Liver (tissue), 9 donors: ENCODE results near the gene EPM2A. TPM values are rescaled to one million over a fixed set of nuclear protein-coding genes. Genes with fewer than 3 reads are reported as not detected.

Source experiments
- DNase-seq: peaks from one replicate; pipeline ENCODE4 v3.0.0-alpha.2; 2017; ENCODE audit warnings: low spot score
- H3K27ac ChIP-seq, 2 donors: one replicate each; pipeline ENCODE4 v1.7.0; 2013; ENCODE audit warnings: inconsistent platforms in 2 of 2, low read length in 2 of 2, control low read depth in 1 of 2, low read depth in 1 of 2, mild to moderate bottlenecking in 1 of 2
- H3K27me3 ChIP-seq, 4 donors: one replicate each; pipeline versions ENCODE4 v1.6.1 to v1.7.0; 2013; ENCODE audit warnings: low read length in 3 of 4, inconsistent platforms in 1 of 4, mild to moderate bottlenecking in 1 of 4, moderate library complexity in 1 of 4; ENCODE audit not compliant: control insufficient read depth in 4 of 4, insufficient read depth in 4 of 4
- H3K36me3 ChIP-seq, 4 donors: one replicate each; pipeline versions ENCODE4 v1.6.1 to v1.7.0; 2013; ENCODE audit warnings: low read length in 3 of 4, mild to moderate bottlenecking in 3 of 4, low read depth in 1 of 4, moderate library complexity in 1 of 4; ENCODE audit not compliant: control insufficient read depth in 4 of 4, insufficient read depth in 3 of 4
- H3K4me1 ChIP-seq, 4 donors: one replicate each; pipeline versions ENCODE4 v1.6.1 to v1.7.0; 2013; ENCODE audit warnings: low read length in 3 of 4, mild to moderate bottlenecking in 3 of 4, moderate library complexity in 1 of 4; ENCODE audit not compliant: control insufficient read depth in 4 of 4, insufficient read depth in 4 of 4
- H3K4me3 ChIP-seq, 3 donors: one replicate each; pipeline versions ENCODE4 v1.6.1 to v1.7.0; 2013; ENCODE audit warnings: low read length in 3 of 3, control low read depth in 1 of 3, low read depth in 1 of 3, mild to moderate bottlenecking in 1 of 3
- H3K9ac ChIP-seq, 2 donors: one replicate each; pipeline ENCODE4 v1.7.0; 2013; ENCODE audit warnings: low read length in 2 of 2, mild to moderate bottlenecking in 2 of 2, moderate library complexity in 2 of 2, control low read depth in 1 of 2, low read depth in 1 of 2
- H3K9me3 ChIP-seq, 4 donors: one replicate each; pipeline versions ENCODE4 v1.6.1 to v1.7.0; 2013; ENCODE audit warnings: low read length in 3 of 4; ENCODE audit not compliant: control insufficient read depth in 4 of 4
- ATF3 ChIP-seq: IDR thresholded peaks from 2 replicates; pipeline ENCODE4 v1.6.1; 2016; ENCODE audit warnings: antibody characterized with exemption
- CTCF ChIP-seq: fragments of 150-350 bp; IDR thresholded peaks from 2 replicates; pipeline ENCODE4 v1.5.1; 2017; ENCODE audit warnings: improper control_type of control experiment, low read depth, low read length; ENCODE audit not compliant: missing input control
- EGR1 ChIP-seq, 2 donors: IDR thresholded peaks; 2 replicates each; pipeline ENCODE4 v1.6.1; 2016 to 2018; ENCODE audit warnings: antibody characterized with exemption in 2 of 2, low read depth in 2 of 2
- FOXA1 ChIP-seq: IDR thresholded peaks from 2 replicates; pipeline ENCODE4 v1.6.1; 2016; ENCODE audit warnings: antibody characterized with exemption
- FOXA2 ChIP-seq: IDR thresholded peaks from 2 replicates; pipeline ENCODE4 v1.6.1; 2016; ENCODE audit warnings: antibody characterized with exemption
- HNF4A ChIP-seq, 2 donors: conservative IDR thresholded peaks; 2 replicates each; pipeline ENCODE4 v1.6.1; 2016; ENCODE audit warnings: antibody characterized with exemption in 2 of 2, mild to moderate bottlenecking in 2 of 2
- HNF4G ChIP-seq: IDR thresholded peaks from 2 replicates; pipeline ENCODE4 v1.6.1; 2016; ENCODE audit warnings: antibody characterized with exemption
- MAX ChIP-seq: IDR thresholded peaks from 2 replicates; pipeline ENCODE4 v1.6.1; 2016; ENCODE audit warnings: antibody characterized with exemption
- NR2F2 ChIP-seq: IDR thresholded peaks from 2 replicates; pipeline ENCODE4 v1.6.1; 2016; ENCODE audit warnings: antibody characterized with exemption
- RAD21 ChIP-seq, 2 donors: IDR thresholded peaks; 2 replicates each; pipeline ENCODE4 v1.6.1; 2016; ENCODE audit warnings: antibody characterized with exemption in 2 of 2, mild to moderate bottlenecking in 2 of 2
- REST ChIP-seq: IDR thresholded peaks from 2 replicates; pipeline ENCODE4 v1.6.1; 2016; ENCODE audit warnings: antibody characterized with exemption, mild to moderate bottlenecking
- RXRA ChIP-seq, 2 donors: IDR thresholded peaks; 2 replicates each; pipeline ENCODE4 v1.6.1; 2017 to 2018; ENCODE audit warnings: antibody characterized with exemption in 2 of 2, mild to moderate bottlenecking in 1 of 2
- SP1 ChIP-seq: IDR thresholded peaks from 2 replicates; pipeline ENCODE4 v1.6.1; 2018; ENCODE audit warnings: antibody characterized with exemption, mild to moderate bottlenecking
- YY1 ChIP-seq: IDR thresholded peaks from 2 replicates; pipeline ENCODE4 v1.6.1; 2016; ENCODE audit warnings: antibody characterized with exemption, mild to moderate bottlenecking
- ZBTB33 ChIP-seq: IDR thresholded peaks from 2 replicates; pipeline ENCODE4 v1.6.1; 2016; ENCODE audit warnings: antibody characterized with exemption
- WGBS: extraction: QIAGEN DNeasy Blood & Tissue Kit; methylation state at CpG from one replicate; pipeline ENCODE4 v1.1.7; 2013; 5-methylcytosine and 5-hydroxymethylcytosine counted together
- polyA plus RNA-seq, 2 donors: library from polyadenylated mRNA; stranded (reverse) in 1 of 2; unstranded in 1 of 2; fragments of 200-250 nt in 1 of 2; fragments of >200 nt in 1 of 2; fragmentation: Nextera tagmentation in 1 of 2; extraction: Ambion mirVana in 1 of 2; gene quantifications; one replicate each; pipeline versions ENCODE4 v1.2.1 to v1.2.3, GENCODE V29; 2013 to 2015
- total RNA-seq, 2 donors: library from RNA; depleted of rRNA; stranded (reverse); fragments of >200 nt; gene quantifications; one replicate each; pipeline ENCODE4 v1.2.3, GENCODE V29; 2014
- donor health status: healthy.
- donor health status: healthy.
- donor health status: healthy.
- donor health status: healthy.
- donor health status: healthy.

The EPM2A gene
- total and polyA plus RNA-seq, 4 donors: 3.7 to 13.0 (median 5.1) TPM

- no peak overlapping the region for H3K27ac ChIP-seq
- 96% methylated on average over 2 of the region's 2 CpGs for WGBS
- no peaks in the 10 kb centered on the region for H3K36me3 ChIP-seq
- no peak for TF ChIP-seq HNF4A (conservative IDR thresholded peaks at IDR 0.05)
- no peak for TF ChIP-seq RXRA (IDR thresholded peaks at IDR 0.05)
- no peak for TF ChIP-seq SP1
- no peak for TF ChIP-seq YY1
- TF ChIP-seq FOXA1: no peak
- no peak for TF ChIP-seq MAX
- no peak for TF ChIP-seq EGR1 (IDR thresholded peaks at IDR 0.05; ENCODE audit: low read depth in 2 of 2)
- TF ChIP-seq FOXA2: no peak
- H3K9me3 ChIP-seq: peaks cover 0 to 2% (median under 1%) of the 10 kb centered on the region in 4 donors
- no peak overlapping the region for H3K9ac ChIP-seq
- no peaks in the 10 kb centered on the region for H3K27me3 ChIP-seq
- H3K4me3 ChIP-seq: no peak overlapping the region
- DNase-seq: no peak
- H3K4me1 ChIP-seq: no peaks in the 10 kb centered on the region
Observed at GRCh38 chr6:145725570-145725969, 9.8 kb downstream of the EPM2A start.

GRCh38 chr6:145723646-145724045, 11.7 kb downstream of the EPM2A start:
- Histone ChIP-seq H3K27ac (no peak overlapping the region), H3K4me1 (no peaks in the 10 kb centered on the region), H3K9me3 (peaks cover 0 to 2% (median under 1%) of the 10 kb centered on the region in 4 donors), H3K27me3 (no peaks in the 10 kb centered on the region), H3K36me3 (no peaks in the 10 kb centered on the region), H3K4me3 (no peak overlapping the region), H3K9ac (no peak overlapping the region)
- no peak for DNase-seq
- TF ChIP-seq FOXA2 (no peak), ZBTB33 (no peak), YY1 (no peak), CTCF (no peak), ATF3 (no peak), NR2F2 (no peak), REST (no peak), RXRA (IDR thresholded peaks at IDR 0.05) (no peak), FOXA1 (no peak), MAX (no peak), EGR1 (IDR thresholded peaks at IDR 0.05; ENCODE audit: low read depth in 2 of 2) (no peak), HNF4G (no peak), RAD21 (IDR thresholded peaks at IDR 0.05) (no peak)
- 95% methylated on average over 1 of the region's 1 CpG for WGBS
